A549 (cell line): ENCODE measurements around the gene SLC25A41.

Experiments
- CEBPB ChIP-seq, 2 experiments: fragments of >200 bp in 1 of 2; sonication (Bioruptor Twin) in 1 of 2; formaldehyde crosslinking in 1 of 2; IDR thresholded peaks; 2 replicates each; pipeline ENCODE4 v1.6.1; 2012 to 2016
- EP300 ChIP-seq, 2 experiments: fragments of >200 bp; sonication (Bioruptor Twin); formaldehyde crosslinking; IDR thresholded peaks; 2 replicates in 1 of 2; 3 replicates in 1 of 2; pipeline ENCODE4 v1.6.1; 2016 to 2017
- FOXS1 ChIP-seq: fragments of 250-450 bp; sonication (Bioruptor Pico); IDR thresholded peaks from 2 replicates; pipeline ENCODE4 v1.5.0; 2020; ENCODE audit warnings: mild to moderate bottlenecking, moderate library complexity
- HDAC2 ChIP-seq: fragments of 200-600 bp; sonication (generic); IDR thresholded peaks from 2 replicates; pipeline ENCODE4 v1.6.1; 2016
- JUNB ChIP-seq: fragments of >200 bp; sonication (Bioruptor Twin); formaldehyde crosslinking; IDR thresholded peaks from 2 replicates; pipeline ENCODE4 v1.6.1; 2016
- POLR2A ChIP-seq: IDR thresholded peaks from 2 replicates; pipeline ENCODE4 v1.6.1; 2012; ENCODE audit warnings: mild to moderate bottlenecking, low read length
- REST ChIP-seq: fragments of 200-600 bp; sonication (generic); IDR thresholded peaks from 2 replicates; pipeline ENCODE4 v1.6.1; 2016; ENCODE audit warnings: antibody characterized with exemption, mild to moderate bottlenecking, moderate library complexity
- RFX5 ChIP-seq: fragments of 450-650 bp; IDR thresholded peaks from 2 replicates; pipeline ENCODE4 v1.7.1; 2014; ENCODE audit warnings: antibody characterized with exemption, mild to moderate bottlenecking, moderate library complexity
- RNF2 ChIP-seq: fragments of 200-600 bp; sonication (generic); IDR thresholded peaks from 2 replicates; pipeline ENCODE4 v1.6.1; 2016; ENCODE audit warnings: low read depth, mild to moderate bottlenecking, antibody characterized with exemption, moderate library complexity, borderline replicate concordance
- TFCP2L1 ChIP-seq: fragments of 250-450 bp; sonication (Bioruptor Pico); IDR thresholded peaks from 2 replicates; pipeline ENCODE4 v1.5.0; 2021; ENCODE audit warnings: mild to moderate bottlenecking
- TP53 ChIP-seq: fragments of 250-450 bp; sonication (Bioruptor Pico); IDR thresholded peaks from 2 replicates; pipeline ENCODE4 v1.5.0; 2021; ENCODE audit warnings: mild to moderate bottlenecking, moderate library complexity
- ZC3H11A ChIP-seq: fragments of 450-650 bp; IDR thresholded peaks from 2 replicates; pipeline ENCODE4 v1.6.1; 2014; ENCODE audit warnings: antibody characterized with exemption, mild to moderate bottlenecking
- TF ChIP-seq, protein P1 (sequence below): fragments of >200 bp; sonication (Bioruptor Twin); formaldehyde crosslinking; IDR thresholded peaks from 3 replicates; pipeline ENCODE4 v1.5.1; 2016
- TF ChIP-seq, protein P2 (sequence below): IDR thresholded peaks from 2 replicates; pipeline ENCODE4 v1.6.1; 2012

- TF ChIP-seq, protein P1, sequence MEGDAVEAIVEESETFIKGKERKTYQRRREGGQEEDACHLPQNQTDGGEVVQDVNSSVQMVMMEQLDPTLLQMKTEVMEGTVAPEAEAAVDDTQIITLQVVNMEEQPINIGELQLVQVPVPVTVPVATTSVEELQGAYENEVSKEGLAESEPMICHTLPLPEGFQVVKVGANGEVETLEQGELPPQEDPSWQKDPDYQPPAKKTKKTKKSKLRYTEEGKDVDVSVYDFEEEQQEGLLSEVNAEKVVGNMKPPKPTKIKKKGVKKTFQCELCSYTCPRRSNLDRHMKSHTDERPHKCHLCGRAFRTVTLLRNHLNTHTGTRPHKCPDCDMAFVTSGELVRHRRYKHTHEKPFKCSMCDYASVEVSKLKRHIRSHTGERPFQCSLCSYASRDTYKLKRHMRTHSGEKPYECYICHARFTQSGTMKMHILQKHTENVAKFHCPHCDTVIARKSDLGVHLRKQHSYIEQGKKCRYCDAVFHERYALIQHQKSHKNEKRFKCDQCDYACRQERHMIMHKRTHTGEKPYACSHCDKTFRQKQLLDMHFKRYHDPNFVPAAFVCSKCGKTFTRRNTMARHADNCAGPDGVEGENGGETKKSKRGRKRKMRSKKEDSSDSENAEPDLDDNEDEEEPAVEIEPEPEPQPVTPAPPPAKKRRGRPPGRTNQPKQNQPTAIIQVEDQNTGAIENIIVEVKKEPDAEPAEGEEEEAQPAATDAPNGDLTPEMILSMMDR, result no peak
- TF ChIP-seq TP53 (CRISPR knock-in tag) (no peak), ZC3H11A (no peak), EP300 (IDR thresholded peaks at IDR 0.05) (no peak), POLR2A (no peak), FOXS1 (no peak), JUNB (no peak), RFX5 (no peak), HDAC2 (no peak), CEBPB (IDR thresholded peaks at IDR 0.05) (no peak), RNF2 (no peak), REST (no peak), TFCP2L1 (CRISPR knock-in tag) (no peak)
- TF ChIP-seq, protein P2, sequence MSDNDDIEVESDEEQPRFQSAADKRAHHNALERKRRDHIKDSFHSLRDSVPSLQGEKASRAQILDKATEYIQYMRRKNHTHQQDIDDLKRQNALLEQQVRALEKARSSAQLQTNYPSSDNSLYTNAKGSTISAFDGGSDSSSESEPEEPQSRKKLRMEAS, result no peak
Measured at GRCh38 chr19:6480848-6481415, 47.4 kb upstream of the SLC25A41 start.
